ENCODE results near the gene CORO1C.

CORO1C gene

GRCh38 chr12:108611884-108612415 lies 119.4 kb downstream of the CORO1C start:
- Histone ChIP-seq H3K4me3 (ENCODE audit: low read length) (no peak overlapping the region), H3K4me1 (ENCODE audit: control insufficient read depth, low read depth, low read length) (no peaks in the 10 kb centered on the region), H3K27ac (ENCODE audit: low read length) (no peak overlapping the region), H3K27me3 (ENCODE audit: control insufficient read depth, insufficient read depth, low read length) (no peaks in the 10 kb centered on the region), H3K9ac (ENCODE audit: low read length) (no peak overlapping the region), H3K9me3 (ENCODE audit: control insufficient read depth, low read depth, low read length) (no peaks in the 10 kb centered on the region), H3K36me3 (ENCODE audit: control insufficient read depth, low read depth, low read length) (no peaks in the 10 kb centered on the region)

GRCh38 chr12:108610856-108611605 lies 120.3 kb downstream of the CORO1C start:
- Histone ChIP-seq H3K4me3 (ENCODE audit: low read length) (no peak overlapping the region), H3K36me3 (ENCODE audit: control insufficient read depth, low read depth, low read length) (no peaks in the 10 kb centered on the region), H3K27me3 (ENCODE audit: control insufficient read depth, insufficient read depth, low read length) (no peaks in the 10 kb centered on the region), H3K4me1 (ENCODE audit: control insufficient read depth, low read depth, low read length) (no peaks in the 10 kb centered on the region), H3K9ac (ENCODE audit: low read length) (no peak overlapping the region), H3K9me3 (ENCODE audit: control insufficient read depth, low read depth, low read length) (no peaks in the 10 kb centered on the region), H3K27ac (ENCODE audit: low read length) (no peak overlapping the region)

GRCh38 chr12:108610336-108610815 lies 120.9 kb downstream of the CORO1C start:
- Histone ChIP-seq H3K36me3 (ENCODE audit: control insufficient read depth, low read depth, low read length) (no peaks in the 10 kb centered on the region), H3K4me1 (ENCODE audit: control insufficient read depth, low read depth, low read length) (no peaks in the 10 kb centered on the region)

GRCh38 chr12:108609537-108610335 lies 121.6 kb downstream of the CORO1C start:
- Histone ChIP-seq H3K4me1 (ENCODE audit: control insufficient read depth, low read depth, low read length) (no peaks in the 10 kb centered on the region), H3K27ac (ENCODE audit: low read length) (no peak overlapping the region), H3K9me3 (ENCODE audit: control insufficient read depth, low read depth, low read length) (no peaks in the 10 kb centered on the region), H3K4me3 (ENCODE audit: low read length) (no peak overlapping the region), H3K36me3 (ENCODE audit: control insufficient read depth, low read depth, low read length) (no peaks in the 10 kb centered on the region), H3K27me3 (ENCODE audit: control insufficient read depth, insufficient read depth, low read length) (no peaks in the 10 kb centered on the region), H3K9ac (ENCODE audit: low read length) (no peak overlapping the region)

More at GRCh38 chr12:108610336-108610815, 120.9 kb downstream of the CORO1C start:
- Histone ChIP-seq H3K9me3 (ENCODE audit: control insufficient read depth, low read depth, low read length) (no peaks in the 10 kb centered on the region), H3K27ac (ENCODE audit: low read length) (no peak overlapping the region), H3K4me3 (ENCODE audit: low read length) (no peak overlapping the region), H3K9ac (ENCODE audit: low read length) (no peak overlapping the region), H3K27me3 (ENCODE audit: control insufficient read depth, insufficient read depth, low read length) (no peaks in the 10 kb centered on the region)

- no peaks in the 10 kb centered on the region for H3K27me3 ChIP-seq (ENCODE audit: control insufficient read depth, insufficient read depth, low read length)
- no peaks in the 10 kb centered on the region for H3K36me3 ChIP-seq (ENCODE audit: control insufficient read depth, low read depth, low read length)
- no peak overlapping the region for H3K4me3 ChIP-seq (ENCODE audit: low read length)
- H3K9ac ChIP-seq (ENCODE audit: low read length), result no peak overlapping the region
- no peaks in the 10 kb centered on the region for H3K4me1 ChIP-seq (ENCODE audit: control insufficient read depth, low read depth, low read length)
- H3K9me3 ChIP-seq (ENCODE audit: control insufficient read depth, low read depth, low read length), result no peaks in the 10 kb centered on the region
- H3K27ac ChIP-seq (ENCODE audit: low read length), result no peak overlapping the region
Measured at GRCh38 chr12:108608616-108609015, 122.7 kb downstream of the CORO1C start.

- H3K27ac ChIP-seq (ENCODE audit: low read length), result no peak overlapping the region
Measured at GRCh38 chr12:108607981-108608600, 123.2 kb downstream of the CORO1C start.

GRCh38 chr12:108606492-108606891 lies 124.8 kb downstream of the CORO1C start:
- no peak overlapping the region for H3K27ac ChIP-seq (ENCODE audit: low read length)
- no peak overlapping the region for H3K4me3 ChIP-seq (ENCODE audit: low read length)
- no peaks in the 10 kb centered on the region for H3K9me3 ChIP-seq (ENCODE audit: control insufficient read depth, low read depth, low read length)
- no peaks in the 10 kb centered on the region for H3K36me3 ChIP-seq (ENCODE audit: control insufficient read depth, low read depth, low read length)
- no peaks in the 10 kb centered on the region for H3K4me1 ChIP-seq (ENCODE audit: control insufficient read depth, low read depth, low read length)
- no peak overlapping the region for H3K9ac ChIP-seq (ENCODE audit: low read length)
- H3K27me3 ChIP-seq (ENCODE audit: control insufficient read depth, insufficient read depth, low read length), result no peaks in the 10 kb centered on the region

More at GRCh38 chr12:108607981-108608600, 123.2 kb downstream of the CORO1C start:
- no peaks in the 10 kb centered on the region for H3K36me3 ChIP-seq (ENCODE audit: control insufficient read depth, low read depth, low read length)
- no peaks in the 10 kb centered on the region for H3K9me3 ChIP-seq (ENCODE audit: control insufficient read depth, low read depth, low read length)
- no peaks in the 10 kb centered on the region for H3K27me3 ChIP-seq (ENCODE audit: control insufficient read depth, insufficient read depth, low read length)
- no peak overlapping the region for H3K4me3 ChIP-seq (ENCODE audit: low read length)
- no peaks in the 10 kb centered on the region for H3K4me1 ChIP-seq (ENCODE audit: control insufficient read depth, low read depth, low read length)
- H3K9ac ChIP-seq (ENCODE audit: low read length), result no peak overlapping the region

- no peak overlapping the region for H3K27ac ChIP-seq (ENCODE audit: low read length)
- H3K4me1 ChIP-seq (ENCODE audit: control insufficient read depth, low read depth, low read length), result no peaks in the 10 kb centered on the region
- no peaks in the 10 kb centered on the region for H3K9me3 ChIP-seq (ENCODE audit: control insufficient read depth, low read depth, low read length)
- H3K4me3 ChIP-seq (ENCODE audit: low read length), result no peak overlapping the region
- H3K27me3 ChIP-seq (ENCODE audit: control insufficient read depth, insufficient read depth, low read length), result no peaks in the 10 kb centered on the region
- no peaks in the 10 kb centered on the region for H3K36me3 ChIP-seq (ENCODE audit: control insufficient read depth, low read depth, low read length)
- H3K9ac ChIP-seq (ENCODE audit: low read length), result no peak overlapping the region
Measured at GRCh38 chr12:108605690-108606406, 125.5 kb downstream of the CORO1C start.

- H3K27ac ChIP-seq (ENCODE audit: low read length), result no peak overlapping the region
- no peak overlapping the region for H3K9ac ChIP-seq (ENCODE audit: low read length)
- H3K4me1 ChIP-seq (ENCODE audit: control insufficient read depth, low read depth, low read length), result no peaks in the 10 kb centered on the region
- H3K27me3 ChIP-seq (ENCODE audit: control insufficient read depth, insufficient read depth, low read length), result no peaks in the 10 kb centered on the region
- H3K36me3 ChIP-seq (ENCODE audit: control insufficient read depth, low read depth, low read length), result no peaks in the 10 kb centered on the region
- H3K4me3 ChIP-seq (ENCODE audit: low read length), result no peak overlapping the region
- no peaks in the 10 kb centered on the region for H3K9me3 ChIP-seq (ENCODE audit: control insufficient read depth, low read depth, low read length)
Measured at GRCh38 chr12:108605000-108605689, 126.2 kb downstream of the CORO1C start.

- no peaks in the 10 kb centered on the region for H3K27me3 ChIP-seq (ENCODE audit: control insufficient read depth, insufficient read depth, low read length)
- H3K9me3 ChIP-seq (ENCODE audit: control insufficient read depth, low read depth, low read length), result no peaks in the 10 kb centered on the region
Measured at GRCh38 chr12:108604208-108604941, 126.9 kb downstream of the CORO1C start.

More at GRCh38 chr12:108604208-108604941, 126.9 kb downstream of the CORO1C start:
- no peak overlapping the region for H3K27ac ChIP-seq (ENCODE audit: low read length)
- no peak overlapping the region for H3K4me3 ChIP-seq (ENCODE audit: low read length)
- no peak overlapping the region for H3K9ac ChIP-seq (ENCODE audit: low read length)
- no peaks in the 10 kb centered on the region for H3K4me1 ChIP-seq (ENCODE audit: control insufficient read depth, low read depth, low read length)
- no peaks in the 10 kb centered on the region for H3K36me3 ChIP-seq (ENCODE audit: control insufficient read depth, low read depth, low read length)
